Mucosa of rectum (tissue), 2 donors: Measurements from ENCODE around the gene ANKRD44.

Experiments used
- H3K27ac ChIP-seq, 2 donors: one replicate each; pipeline ENCODE4 v1.7.0; 2013; ENCODE audit warnings: inconsistent platforms in 2 of 2, low read depth in 2 of 2, low read length in 2 of 2
- H3K27me3 ChIP-seq, 2 donors: one replicate each; pipeline ENCODE4 v1.7.0; 2013; ENCODE audit warnings: low read length in 2 of 2; ENCODE audit not compliant: control insufficient read depth in 2 of 2, insufficient read depth in 2 of 2
- H3K36me3 ChIP-seq, 2 donors: one replicate each; pipeline ENCODE4 v1.7.0; 2013; ENCODE audit warnings: low read length in 2 of 2; ENCODE audit not compliant: control insufficient read depth in 2 of 2, insufficient read depth in 2 of 2
- H3K4me1 ChIP-seq, 2 donors: one replicate each; pipeline ENCODE4 v1.7.0; 2013; ENCODE audit warnings: low read length in 2 of 2, mild to moderate bottlenecking in 1 of 2; ENCODE audit not compliant: control insufficient read depth in 2 of 2, insufficient read depth in 2 of 2
- H3K4me3 ChIP-seq, 2 donors: one replicate each; pipeline ENCODE4 v1.7.0; 2013; ENCODE audit warnings: low read length in 2 of 2
- H3K9ac ChIP-seq, 2 donors: one replicate each; pipeline ENCODE4 v1.7.0; 2013; ENCODE audit warnings: low read length in 2 of 2, low read depth in 1 of 2, mild to moderate bottlenecking in 1 of 2
- H3K9me3 ChIP-seq, 2 donors: one replicate each; pipeline ENCODE4 v1.7.0; 2013; ENCODE audit warnings: low read length in 2 of 2; ENCODE audit not compliant: control insufficient read depth in 2 of 2
- donor health status: healthy.
- donor health status: Normal muscosa, but diverticular disease.

Gene ANKRD44

DNA sequence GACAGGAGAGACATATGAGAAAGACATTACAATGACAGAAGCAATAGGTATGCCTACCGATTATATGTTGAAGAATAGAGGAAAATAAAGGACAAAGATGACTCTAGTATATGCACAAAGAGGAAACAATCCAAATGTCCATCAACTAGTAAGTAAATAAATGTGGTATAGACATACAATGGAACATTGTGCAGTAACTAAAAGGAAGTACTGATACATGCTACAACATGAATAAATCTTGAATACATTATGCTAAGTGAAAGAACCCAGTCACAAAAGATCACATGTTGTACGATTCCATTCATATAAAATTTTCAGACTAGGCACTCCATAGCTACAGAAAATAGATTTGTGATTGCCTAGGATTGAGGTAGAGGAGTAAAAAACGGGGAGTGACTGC, 355.5 kb downstream of the ANKRD44 start:
- H3K4me3 ChIP-seq = no peak overlapping the region
- H3K9me3 ChIP-seq = no peaks in the 10 kb centered on the region
- no peaks in the 10 kb centered on the region for H3K27me3 ChIP-seq
- H3K9ac ChIP-seq = no peak overlapping the region
- no peak overlapping the region for H3K27ac ChIP-seq
- no peaks in the 10 kb centered on the region for H3K36me3 ChIP-seq
- no peaks in the 10 kb centered on the region for H3K4me1 ChIP-seq

- no peaks in the 10 kb centered on the region for H3K9me3 ChIP-seq
- no peaks in the 10 kb centered on the region for H3K36me3 ChIP-seq
- no peaks in the 10 kb centered on the region for H3K27me3 ChIP-seq
- H3K4me3 ChIP-seq = no peak overlapping the region
- H3K4me1 ChIP-seq = no peaks in the 10 kb centered on the region
- no peak overlapping the region for H3K27ac ChIP-seq
- no peak overlapping the region for H3K9ac ChIP-seq
Measured at GRCh38 chr2:196954001-196954400, 356.6 kb downstream of the ANKRD44 start.

GRCh38 chr2:196952936-196953335, 357.6 kb downstream of the ANKRD44 start:
- H3K36me3 ChIP-seq = no peaks in the 10 kb centered on the region
- H3K27ac ChIP-seq = no peak overlapping the region
- H3K9me3 ChIP-seq = no peaks in the 10 kb centered on the region
- no peaks in the 10 kb centered on the region for H3K4me1 ChIP-seq
- no peaks in the 10 kb centered on the region for H3K27me3 ChIP-seq
- H3K4me3 ChIP-seq = no peak overlapping the region
- H3K9ac ChIP-seq = no peak overlapping the region

DNA sequence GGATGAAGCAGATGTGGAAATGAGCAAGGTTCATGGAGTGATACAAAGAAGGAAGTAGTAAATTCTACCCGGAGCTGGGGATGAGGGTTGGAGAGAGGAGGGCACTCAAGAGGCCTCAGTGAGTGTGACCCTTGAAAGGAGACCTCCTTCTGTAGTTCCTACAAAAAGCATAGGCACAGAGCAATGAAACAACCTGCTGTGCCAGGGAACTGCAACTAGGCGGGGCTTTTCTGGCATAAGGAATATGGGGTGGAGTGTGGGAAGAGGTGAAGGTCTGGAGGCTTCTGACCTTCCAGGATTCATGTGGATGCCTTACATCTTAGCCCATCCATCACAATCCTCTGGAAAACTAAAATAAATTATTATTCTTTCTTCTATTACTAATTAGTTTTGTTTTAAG, 358.6 kb downstream of the ANKRD44 start:
- Histone ChIP-seq H3K27me3 (no peaks in the 10 kb centered on the region), H3K4me3 (no peak overlapping the region), H3K9ac (no peak overlapping the region), H3K4me1 (no peaks in the 10 kb centered on the region), H3K9me3 (no peaks in the 10 kb centered on the region), H3K36me3 (no peaks in the 10 kb centered on the region), H3K27ac (no peak overlapping the region)

DNA sequence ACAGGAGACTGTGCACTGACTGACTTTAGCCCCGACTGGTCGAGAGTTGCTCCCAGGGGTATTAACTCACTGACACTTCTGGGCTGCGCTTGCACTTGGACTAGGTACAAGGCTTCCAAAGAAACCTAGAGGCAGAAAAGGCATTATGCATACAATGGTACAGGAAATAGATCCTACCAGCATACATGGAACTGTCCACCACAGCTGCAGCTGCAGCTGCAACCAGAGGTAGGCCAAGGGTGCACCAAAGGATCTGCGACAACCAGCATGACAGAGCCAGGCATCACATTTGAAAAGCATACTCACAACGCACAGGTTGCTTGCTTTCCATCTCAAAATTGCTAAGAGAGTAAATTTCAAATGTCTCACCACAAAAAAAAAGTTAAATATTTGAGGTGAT, 361.5 kb downstream of the ANKRD44 start:
- no peaks in the 10 kb centered on the region for H3K4me1 ChIP-seq
- H3K27me3 ChIP-seq = no peaks in the 10 kb centered on the region
- no peak overlapping the region for H3K9ac ChIP-seq
- no peaks in the 10 kb centered on the region for H3K9me3 ChIP-seq
- H3K27ac ChIP-seq = no peak overlapping the region
- H3K4me3 ChIP-seq = no peak overlapping the region
- no peaks in the 10 kb centered on the region for H3K36me3 ChIP-seq

DNA sequence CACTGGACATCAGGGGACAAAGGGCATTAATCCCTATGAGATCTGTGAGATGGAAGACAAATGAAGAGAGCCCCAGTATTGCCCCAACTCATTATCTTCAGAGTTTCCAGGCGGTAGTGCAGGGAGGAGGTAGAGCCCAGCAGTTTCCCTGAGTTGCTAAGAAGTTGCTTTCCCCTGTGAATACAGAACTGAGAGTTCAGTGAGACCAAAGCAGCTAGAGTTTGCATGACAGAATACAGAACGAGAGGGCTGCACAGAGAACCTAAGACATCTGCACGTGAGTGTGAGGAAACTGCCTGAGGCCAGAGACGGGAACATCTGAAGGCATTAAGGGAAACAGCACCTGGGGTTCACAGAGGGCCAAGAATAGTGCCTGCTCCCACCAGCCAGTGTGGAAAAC, 366.0 kb downstream of the ANKRD44 start:
- no peaks in the 10 kb centered on the region for H3K27me3 ChIP-seq
- no peaks in the 10 kb centered on the region for H3K4me1 ChIP-seq
- no peaks in the 10 kb centered on the region for H3K36me3 ChIP-seq
- H3K9ac ChIP-seq = no peak overlapping the region
- no peaks in the 10 kb centered on the region for H3K9me3 ChIP-seq
- no peak overlapping the region for H3K27ac ChIP-seq
- no peak overlapping the region for H3K4me3 ChIP-seq

GRCh38 chr2:196941398-196942078, 369.0 kb downstream of the ANKRD44 start:
- H3K4me3 ChIP-seq = no peak overlapping the region
- H3K36me3 ChIP-seq = no peaks in the 10 kb centered on the region
- H3K4me1 ChIP-seq = no peaks in the 10 kb centered on the region
- H3K27ac ChIP-seq = no peak overlapping the region
- H3K9me3 ChIP-seq = no peaks in the 10 kb centered on the region
- no peak overlapping the region for H3K9ac ChIP-seq
- H3K27me3 ChIP-seq = no peaks in the 10 kb centered on the region

DNA sequence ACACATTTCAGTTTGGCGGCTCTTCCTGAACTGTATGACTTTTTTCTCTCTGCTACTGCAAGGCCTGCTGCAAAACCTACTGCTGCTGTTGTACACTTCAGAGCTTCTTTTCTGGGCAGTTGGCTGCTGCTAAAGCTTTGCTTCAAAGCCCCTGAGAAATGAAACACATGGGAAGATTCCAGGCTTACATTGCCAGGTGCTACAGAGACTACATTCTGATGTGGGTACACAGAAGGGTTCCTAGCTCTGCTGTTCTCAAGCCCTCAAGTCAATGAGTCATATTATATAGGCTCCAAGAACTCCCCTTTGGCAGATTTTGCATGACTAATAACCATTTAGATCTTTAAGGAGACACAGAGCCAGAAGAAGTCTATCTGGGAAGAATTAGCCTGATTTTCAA, 371.2 kb downstream of the ANKRD44 start:
- no peak overlapping the region for H3K4me3 ChIP-seq
- H3K27me3 ChIP-seq = no peaks in the 10 kb centered on the region
- H3K9me3 ChIP-seq = no peaks in the 10 kb centered on the region
- no peaks in the 10 kb centered on the region for H3K4me1 ChIP-seq
- no peak overlapping the region for H3K27ac ChIP-seq
- H3K36me3 ChIP-seq = no peaks in the 10 kb centered on the region
- no peak overlapping the region for H3K9ac ChIP-seq
